ENCODE measurements around the gene RBFOX1. TPM values are rescaled to one million over a fixed set of nuclear protein-coding genes. Genes with fewer than 3 reads are reported as not detected.

RBFOX1 gene
- polyA plus RNA-seq, 1 donor: 1.3 TPM

DNA sequence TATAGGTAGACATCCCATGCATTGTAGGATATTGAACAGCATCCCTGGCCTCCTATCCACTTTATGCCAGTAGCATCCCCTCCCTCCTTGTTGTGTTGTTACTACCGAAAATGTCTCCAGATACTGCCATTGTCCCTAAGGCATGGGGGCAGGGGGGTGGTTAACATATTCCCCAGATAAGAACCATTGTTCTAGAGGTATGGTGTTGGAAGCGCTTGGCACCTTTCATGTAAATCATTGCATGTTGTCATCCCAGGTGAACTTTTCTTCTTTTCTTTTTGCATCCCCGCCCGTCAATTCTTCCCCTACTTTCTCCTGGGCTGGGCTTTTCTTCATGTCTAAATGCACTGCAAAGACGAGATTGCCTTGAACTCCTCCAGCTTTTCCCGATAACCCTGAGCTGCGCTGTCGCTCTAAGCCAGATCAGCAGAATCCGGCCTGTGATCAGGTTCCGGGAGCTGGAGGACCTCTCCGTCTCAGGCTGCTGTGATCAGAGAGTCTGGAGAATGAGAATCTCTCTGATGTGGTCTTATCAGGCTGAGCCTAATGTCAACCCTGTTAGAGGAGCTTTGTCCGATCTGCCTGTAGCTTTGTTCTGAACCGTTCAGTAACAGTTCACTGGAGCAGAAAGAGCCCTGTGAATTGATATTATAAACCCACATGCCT is 76.2 kb downstream of the RBFOX1 start:
- DNase-seq: no peak
- H3K4me3 ChIP-seq (ENCODE audit: low read length): no peak overlapping the region
- no peak overlapping the region for H3K27ac ChIP-seq (ENCODE audit: low read length)
- WGBS (ENCODE audit: insufficient coverage, low lambda C conversion rate): 85% methylated on average over 3 of the region's 13 CpGs
- no peaks in the 10 kb centered on the region for H3K4me1 ChIP-seq (ENCODE audit: control insufficient read depth, insufficient read depth, low read length)
- H3K36me3 ChIP-seq (ENCODE audit: control insufficient read depth, insufficient read depth, low read length): no peaks in the 10 kb centered on the region
- H3K9me3 ChIP-seq (ENCODE audit: control insufficient read depth, low read depth, low read length): no peaks in the 10 kb centered on the region
- H3K27me3 ChIP-seq (ENCODE audit: control insufficient read depth, insufficient read depth, low read length): peaks cover 2% of the 10 kb centered on the region

DNA sequence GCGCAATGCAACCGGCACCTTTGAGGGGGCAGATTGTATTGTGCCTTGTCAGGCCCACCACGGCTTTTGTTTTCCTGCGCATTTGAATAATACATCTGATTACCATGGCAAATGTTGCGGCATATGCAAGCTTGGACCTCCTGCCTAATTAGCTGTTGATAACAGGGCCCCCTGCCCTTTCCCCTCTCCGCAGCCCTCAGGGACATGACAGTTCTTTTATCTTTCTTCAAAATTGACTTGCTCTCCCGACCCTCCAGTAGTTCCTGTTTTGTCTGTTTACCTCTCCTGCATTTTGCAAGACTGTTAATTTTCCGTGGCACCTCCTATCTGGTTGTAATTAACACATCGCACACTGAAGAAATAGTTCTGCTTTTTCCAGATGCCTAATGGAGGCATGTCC is 86.8 kb downstream of the RBFOX1 start:
- Histone ChIP-seq H3K27ac (ENCODE audit: low read length) (no peak overlapping the region), H3K4me1 (ENCODE audit: control insufficient read depth, insufficient read depth, low read length) (no peaks in the 10 kb centered on the region), H3K36me3 (ENCODE audit: control insufficient read depth, insufficient read depth, low read length) (no peaks in the 10 kb centered on the region), H3K9me3 (ENCODE audit: control insufficient read depth, low read depth, low read length) (no peaks in the 10 kb centered on the region), H3K27me3 (ENCODE audit: control insufficient read depth, insufficient read depth, low read length) (no peaks in the 10 kb centered on the region), H3K4me3 (ENCODE audit: low read length) (no peak overlapping the region)
- 48% methylated on average over 3 of the region's 9 CpGs for WGBS (ENCODE audit: insufficient coverage, low lambda C conversion rate)
- no peak for DNase-seq

- Histone ChIP-seq H3K27me3 (ENCODE audit: control insufficient read depth, insufficient read depth, low read length) (no peaks in the 10 kb centered on the region), H3K9me3 (ENCODE audit: control insufficient read depth, low read depth, low read length) (no peaks in the 10 kb centered on the region), H3K36me3 (ENCODE audit: control insufficient read depth, insufficient read depth, low read length) (no peaks in the 10 kb centered on the region), H3K4me1 (ENCODE audit: control insufficient read depth, insufficient read depth, low read length) (no peaks in the 10 kb centered on the region), H3K4me3 (ENCODE audit: low read length) (no peak overlapping the region), H3K27ac (ENCODE audit: low read length) (no peak overlapping the region)
- DNase-seq: no peak
- WGBS (ENCODE audit: insufficient coverage, low lambda C conversion rate): 83% methylated on average over 1 of the region's 6 CpGs
These were observed 87.4 kb downstream of the RBFOX1 start for GRCh38 chr16:7420079-7420478.

GRCh38 chr16:7420843-7421242 is 88.2 kb downstream of the RBFOX1 start:
- WGBS (ENCODE audit: insufficient coverage, low lambda C conversion rate): no CpG with 5 or more reads among the region's 6 CpGs
- H3K36me3 ChIP-seq (ENCODE audit: control insufficient read depth, insufficient read depth, low read length): no peaks in the 10 kb centered on the region

GRCh38 chr16:7421578-7421977 is 88.9 kb downstream of the RBFOX1 start:
- H3K4me1 ChIP-seq (ENCODE audit: control insufficient read depth, insufficient read depth, low read length): no peaks in the 10 kb centered on the region
- WGBS (ENCODE audit: insufficient coverage, low lambda C conversion rate): no CpG with 5 or more reads among the region's 5 CpGs

More at GRCh38 chr16:7420843-7421242, 88.2 kb downstream of the RBFOX1 start:
- no peak overlapping the region for H3K27ac ChIP-seq (ENCODE audit: low read length)
- no peaks in the 10 kb centered on the region for H3K4me1 ChIP-seq (ENCODE audit: control insufficient read depth, insufficient read depth, low read length)
- no peaks in the 10 kb centered on the region for H3K27me3 ChIP-seq (ENCODE audit: control insufficient read depth, insufficient read depth, low read length)
- no peak for DNase-seq
- H3K9me3 ChIP-seq (ENCODE audit: control insufficient read depth, low read depth, low read length): no peaks in the 10 kb centered on the region
- H3K4me3 ChIP-seq (ENCODE audit: low read length): no peak overlapping the region

DNA sequence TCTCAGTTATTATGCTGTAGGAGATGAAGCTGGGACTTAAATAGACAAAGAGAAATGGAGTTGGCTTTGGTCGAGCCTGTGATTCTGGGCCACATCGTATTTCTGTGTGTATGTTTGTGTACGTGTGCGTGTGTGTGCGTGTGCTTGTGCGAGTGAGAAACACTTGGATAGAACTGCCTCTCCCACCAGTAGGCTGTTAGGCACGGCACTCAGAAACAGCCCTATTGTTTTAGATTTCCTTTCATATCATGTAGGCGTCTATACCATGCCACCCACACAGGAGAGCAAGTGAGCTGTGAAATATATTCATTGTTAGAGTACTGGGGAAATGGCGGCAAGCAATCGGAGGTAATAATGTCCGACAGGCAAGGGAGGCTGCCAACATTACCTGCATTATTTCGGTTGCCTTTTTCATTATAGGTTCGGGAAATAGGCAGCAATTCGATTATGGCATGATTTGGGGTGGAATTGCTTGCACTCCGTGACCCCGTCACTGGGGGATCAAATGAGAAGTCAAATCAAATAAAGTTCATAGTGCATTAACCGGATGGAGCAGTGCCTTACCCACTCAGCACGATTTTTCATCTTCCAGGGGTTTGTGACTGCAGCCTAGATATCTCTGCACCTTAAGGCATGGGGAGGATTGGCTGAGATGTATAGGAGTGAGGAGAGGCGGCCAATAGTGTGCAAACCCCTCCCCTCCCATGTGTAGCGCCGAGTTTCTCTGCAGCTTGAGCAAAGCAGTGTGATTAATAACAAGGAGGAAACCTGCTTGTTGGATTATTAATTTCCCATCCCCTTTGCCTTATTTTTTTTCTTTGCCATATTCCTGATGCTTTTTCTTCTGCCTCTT is 89.6 kb downstream of the RBFOX1 start:
- WGBS (ENCODE audit: insufficient coverage, low lambda C conversion rate): 100% methylated on average over 1 of the region's 21 CpGs
- no peaks in the 10 kb centered on the region for H3K36me3 ChIP-seq (ENCODE audit: control insufficient read depth, insufficient read depth, low read length)

More at GRCh38 chr16:7421578-7421977, 88.9 kb downstream of the RBFOX1 start:
- Histone ChIP-seq H3K9me3 (ENCODE audit: control insufficient read depth, low read depth, low read length) (no peaks in the 10 kb centered on the region), H3K36me3 (ENCODE audit: control insufficient read depth, insufficient read depth, low read length) (no peaks in the 10 kb centered on the region), H3K27me3 (ENCODE audit: control insufficient read depth, insufficient read depth, low read length) (no peaks in the 10 kb centered on the region), H3K4me3 (ENCODE audit: low read length) (no peak overlapping the region), H3K27ac (ENCODE audit: low read length) (no peak overlapping the region)
- DNase-seq: no peak

GRCh38 chr16:7423434-7424044 is 90.9 kb downstream of the RBFOX1 start:
- Histone ChIP-seq H3K36me3 (ENCODE audit: control insufficient read depth, insufficient read depth, low read length) (no peaks in the 10 kb centered on the region), H3K4me1 (ENCODE audit: control insufficient read depth, insufficient read depth, low read length) (no peaks in the 10 kb centered on the region), H3K9me3 (ENCODE audit: control insufficient read depth, low read depth, low read length) (no peaks in the 10 kb centered on the region), H3K27ac (ENCODE audit: low read length) (no peak overlapping the region), H3K27me3 (ENCODE audit: control insufficient read depth, insufficient read depth, low read length) (no peaks in the 10 kb centered on the region), H3K4me3 (ENCODE audit: low read length) (no peak overlapping the region)
- no peak for DNase-seq
- WGBS (ENCODE audit: insufficient coverage, low lambda C conversion rate): 80% methylated on average over 1 of the region's 4 CpGs

More for the DNA sequence above, 89.6 kb downstream of the RBFOX1 start:
- Histone ChIP-seq H3K4me1 (ENCODE audit: control insufficient read depth, insufficient read depth, low read length) (no peaks in the 10 kb centered on the region), H3K27ac (ENCODE audit: low read length) (no peak overlapping the region), H3K4me3 (ENCODE audit: low read length) (no peak overlapping the region), H3K27me3 (ENCODE audit: control insufficient read depth, insufficient read depth, low read length) (no peaks in the 10 kb centered on the region), H3K9me3 (ENCODE audit: control insufficient read depth, low read depth, low read length) (no peaks in the 10 kb centered on the region)
- no peak for DNase-seq

- WGBS (ENCODE audit: insufficient coverage, low lambda C conversion rate): no CpG with 5 or more reads among the region's 5 CpGs
- no peak overlapping the region for H3K27ac ChIP-seq (ENCODE audit: low read length)
- no peaks in the 10 kb centered on the region for H3K36me3 ChIP-seq (ENCODE audit: control insufficient read depth, insufficient read depth, low read length)
- no peaks in the 10 kb centered on the region for H3K4me1 ChIP-seq (ENCODE audit: control insufficient read depth, insufficient read depth, low read length)
- DNase-seq: no peak
- H3K4me3 ChIP-seq (ENCODE audit: low read length): no peak overlapping the region
- no peaks in the 10 kb centered on the region for H3K9me3 ChIP-seq (ENCODE audit: control insufficient read depth, low read depth, low read length)
- no peaks in the 10 kb centered on the region for H3K27me3 ChIP-seq (ENCODE audit: control insufficient read depth, insufficient read depth, low read length)
These were observed 93.5 kb downstream of the RBFOX1 start for GRCh38 chr16:7426161-7426560.

DNA sequence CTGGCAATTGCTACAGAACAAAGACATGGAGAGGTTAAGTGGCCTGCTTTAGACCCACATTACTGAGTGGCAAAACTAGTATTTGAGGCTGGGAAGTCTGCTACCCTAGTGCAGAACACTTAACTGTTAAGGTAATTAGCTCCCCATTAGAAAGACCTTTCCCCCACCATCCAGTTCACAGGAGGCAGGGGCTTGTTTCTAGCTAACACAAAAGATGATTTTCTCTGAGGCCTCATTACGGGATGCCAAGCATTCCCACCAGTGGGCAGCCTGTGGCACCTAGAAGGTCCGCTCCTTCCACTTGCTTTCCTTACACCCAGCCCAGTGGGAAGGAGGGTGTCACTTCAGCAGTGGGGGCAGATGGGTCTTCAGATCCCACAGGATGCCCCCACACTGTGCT is 99.1 kb downstream of the RBFOX1 start:
- H3K9me3 ChIP-seq (ENCODE audit: control insufficient read depth, low read depth, low read length): no peaks in the 10 kb centered on the region
- H3K4me3 ChIP-seq (ENCODE audit: low read length): no peak overlapping the region
- no peaks in the 10 kb centered on the region for H3K4me1 ChIP-seq (ENCODE audit: control insufficient read depth, insufficient read depth, low read length)
- DNase-seq: no peak
- H3K36me3 ChIP-seq (ENCODE audit: control insufficient read depth, insufficient read depth, low read length): no peaks in the 10 kb centered on the region
- no peaks in the 10 kb centered on the region for H3K27me3 ChIP-seq (ENCODE audit: control insufficient read depth, insufficient read depth, low read length)
- WGBS (ENCODE audit: insufficient coverage, low lambda C conversion rate): no CpG with 5 or more reads among the region's 2 CpGs
- no peak overlapping the region for H3K27ac ChIP-seq (ENCODE audit: low read length)

- Histone ChIP-seq H3K9me3 (ENCODE audit: control insufficient read depth, low read depth, low read length) (no peaks in the 10 kb centered on the region), H3K4me3 (ENCODE audit: low read length) (no peak overlapping the region), H3K36me3 (ENCODE audit: control insufficient read depth, insufficient read depth, low read length) (no peaks in the 10 kb centered on the region), H3K4me1 (ENCODE audit: control insufficient read depth, insufficient read depth, low read length) (no peaks in the 10 kb centered on the region), H3K27ac (ENCODE audit: low read length) (no peak overlapping the region), H3K27me3 (ENCODE audit: control insufficient read depth, insufficient read depth, low read length) (no peaks in the 10 kb centered on the region)
- no peak for DNase-seq
- no CpG with 5 or more reads among the region's 5 CpGs for WGBS (ENCODE audit: insufficient coverage, low lambda C conversion rate)
These were observed 103.7 kb downstream of the RBFOX1 start for GRCh38 chr16:7436306-7436705.
